Fibroblast of lung (primary cell): ENCODE data around the gene HMCES. TPM values are rescaled to one million over a fixed set of nuclear protein-coding genes. Genes with fewer than 3 reads are reported as not detected.
A peak's percentile ranks its signal among the peaks of the same experiment; 100 is the strongest.

Source experiments
- DNase-seq, 2 donors: peaks; one replicate each; pipeline versions ENCODE4 v3.0.0 to v3.0.0-alpha.2; 2010; ENCODE audit warnings: low read depth in 2 of 2
- H2AFZ ChIP-seq: 2 replicates; pipeline ENCODE4 v1.5.1; 2012; ENCODE audit warnings: low read length, control low read depth, inconsistent platforms
- H3K27ac ChIP-seq: 2 replicates; pipeline ENCODE4 v1.5.1; 2011; ENCODE audit warnings: low read length, control low read depth; ENCODE audit not compliant: insufficient read depth
- H3K27me3 ChIP-seq: 2 replicates; pipeline ENCODE4 v1.5.1; 2011; ENCODE audit warnings: mild to moderate bottlenecking, low read length; ENCODE audit not compliant: control insufficient read depth, insufficient read depth
- H3K36me3 ChIP-seq: 2 replicates; pipeline ENCODE4 v1.5.1; 2011; ENCODE audit warnings: low read length; ENCODE audit not compliant: control insufficient read depth, insufficient read depth
- H3K4me1 ChIP-seq: 2 replicates; pipeline ENCODE4 v1.5.1; 2011; ENCODE audit warnings: low read length; ENCODE audit not compliant: control insufficient read depth, insufficient read depth; ENCODE audit errors: extremely low read depth
- H3K4me2 ChIP-seq: 2 replicates; pipeline ENCODE4 v1.5.1; 2011; ENCODE audit warnings: low read length, control low read depth; ENCODE audit not compliant: insufficient read depth; ENCODE audit errors: extremely low read depth
- H3K4me3 ChIP-seq, 4 experiments: fragments of 200-600 bp in 1 of 4; sonication (generic) in 1 of 4; replicated peaks in 1 of 4; 2 replicates each; pipeline ENCODE4 v1.5.1; 2011 to 2016; ENCODE audit warnings: low read length in 4 of 4, low read depth in 3 of 4, mild to moderate bottlenecking in 3 of 4, control low read depth in 2 of 4, inconsistent platforms in 1 of 4, mixed read lengths in 1 of 4; ENCODE audit not compliant: insufficient read depth in 1 of 4; ENCODE audit errors: control extremely low read depth in 1 of 4
- H3K79me2 ChIP-seq: 2 replicates; pipeline ENCODE4 v1.5.1; 2012; ENCODE audit warnings: mild to moderate bottlenecking, low read length, inconsistent platforms; ENCODE audit not compliant: control insufficient read depth, insufficient read depth
- H3K9ac ChIP-seq: 2 replicates; pipeline ENCODE4 v1.5.1; 2011; ENCODE audit warnings: mild to moderate bottlenecking, low read length, control low read depth; ENCODE audit not compliant: insufficient read depth
- H3K9me3 ChIP-seq: 2 replicates; pipeline ENCODE4 v1.5.1; 2012; ENCODE audit warnings: low read depth, low read length; ENCODE audit not compliant: control insufficient read depth, insufficient read depth
- H4K20me1 ChIP-seq: 2 replicates; pipeline ENCODE4 v1.5.1; 2011; ENCODE audit warnings: low read length; ENCODE audit not compliant: control insufficient read depth, insufficient read depth; ENCODE audit errors: extremely low read depth
- CTCF ChIP-seq, 2 donors: IDR thresholded peaks in 1 of 2; conservative IDR thresholded peaks in 1 of 2; 1 replicate in 1 of 2; 2 replicates in 1 of 2; pipeline ENCODE4 v1.5.1; 2011 to 2012; ENCODE audit warnings: low read length in 2 of 2, control low read depth in 1 of 2, inconsistent platforms in 1 of 2, low read depth in 1 of 2, mild to moderate bottlenecking in 1 of 2
- EZH2 ChIP-seq: IDR thresholded peaks from 2 replicates; pipeline ENCODE4 v1.5.1; 2012; ENCODE audit warnings: low read length, control low read depth, mild to moderate bottlenecking; ENCODE audit errors: missing control alignments
- polyA plus RNA-seq, 2 donors: library from polyadenylated mRNA; depleted of rRNA in 1 of 2; stranded (reverse) in 1 of 2; unstranded in 1 of 2; fragments of >200 nt; gene quantifications; 2 replicates each; pipeline ENCODE4 v1.2.1, GENCODE V29; 2011 to 2012; ENCODE audit warnings: missing spikeins in 1 of 2
- total RNA-seq: library from RNA; depleted of rRNA; stranded (reverse); fragments of >200 nt; gene quantifications from 2 replicates; pipeline ENCODE4 v1.2.1, GENCODE V29; 2014

The HMCES gene
- total and polyA plus RNA-seq, 2 donors (not counting 1 experiment from before 2014, with no cell fraction given) = 12.2 to 22.8 TPM

- H3K9ac ChIP-seq = no peak overlapping the region
- peaks cover 1% of the 10 kb centered on the region for H3K4me1 ChIP-seq
- H3K36me3 ChIP-seq = no peaks in the 10 kb centered on the region
- H3K79me2 ChIP-seq = no peaks in the 10 kb centered on the region
- TF ChIP-seq EZH2 (no peak), CTCF (conservative IDR thresholded peaks at IDR 0.05 in 1 of 2, IDR thresholded peaks at IDR 0.05 in 1 of 2; ENCODE audit: low read depth in 1 of 2, low read length in 2 of 2) (no peak)
- H2AFZ ChIP-seq = no peak overlapping the region
- no peak overlapping the region for H3K4me3 ChIP-seq
- no peaks in the 10 kb centered on the region for H4K20me1 ChIP-seq
- no peak for DNase-seq
- H3K27ac ChIP-seq = no peak overlapping the region
- H3K9me3 ChIP-seq = no peaks in the 10 kb centered on the region
- H3K27me3 ChIP-seq = no peaks in the 10 kb centered on the region
- no peak overlapping the region for H3K4me2 ChIP-seq
Measured at GRCh38 chr3:129234441-129234840, 44.2 kb upstream of the HMCES start.

- Histone ChIP-seq H3K27me3 (no peaks in the 10 kb centered on the region), H3K4me3 (no peak overlapping the region), H3K4me1 (no peaks in the 10 kb centered on the region), H3K79me2 (no peaks in the 10 kb centered on the region), H2AFZ (no peak overlapping the region), H3K27ac (no peak overlapping the region), H3K9me3 (no peaks in the 10 kb centered on the region), H3K9ac (no peak overlapping the region), H3K36me3 (no peaks in the 10 kb centered on the region), H4K20me1 (no peaks in the 10 kb centered on the region), H3K4me2 (no peak overlapping the region)
- TF ChIP-seq CTCF (conservative IDR thresholded peaks at IDR 0.05 in 1 of 2, IDR thresholded peaks at IDR 0.05 in 1 of 2; ENCODE audit: low read depth in 1 of 2, low read length in 2 of 2) (no peak), EZH2 (no peak)
- no peak for DNase-seq
Measured at GRCh38 chr3:129235344-129235917, 43.2 kb upstream of the HMCES start.

GRCh38 chr3:129238945-129239705, 39.5 kb upstream of the HMCES start:
- Histone ChIP-seq H2AFZ (no peak overlapping the region), H3K4me2 (no peak overlapping the region)
- peak; percentile 19 to 72 for DNase-seq

More at GRCh38 chr3:129238945-129239705, 39.5 kb upstream of the HMCES start:
- no peaks in the 10 kb centered on the region for H3K36me3 ChIP-seq
- H3K4me1 ChIP-seq = no peaks in the 10 kb centered on the region
- H3K27me3 ChIP-seq = no peaks in the 10 kb centered on the region
- H3K9me3 ChIP-seq = no peaks in the 10 kb centered on the region
- no peaks in the 10 kb centered on the region for H3K79me2 ChIP-seq
- no peak overlapping the region for H3K4me3 ChIP-seq
- TF ChIP-seq EZH2 (no peak), CTCF (conservative IDR thresholded peaks at IDR 0.05 in 1 of 2, IDR thresholded peaks at IDR 0.05 in 1 of 2; ENCODE audit: low read depth in 1 of 2, low read length in 2 of 2) (no peak)
- no peak overlapping the region for H3K27ac ChIP-seq
- no peak overlapping the region for H3K9ac ChIP-seq
- no peaks in the 10 kb centered on the region for H4K20me1 ChIP-seq
